GM21717 (cell line): ENCODE results near the gene TTC21A.
A peak's percentile ranks its signal among the peaks of the same experiment; 100 is the strongest.

ENCODE experiments used
- ATAC-seq: cut with Tn5 transposase; IDR thresholded peaks from one replicate; pipeline ENCODE4 v1.9.1; 2021; ENCODE audit warnings: mild to moderate bottlenecking, moderate library complexity; ENCODE audit not compliant: unreplicated experiment

Gene TTC21A

DNA sequence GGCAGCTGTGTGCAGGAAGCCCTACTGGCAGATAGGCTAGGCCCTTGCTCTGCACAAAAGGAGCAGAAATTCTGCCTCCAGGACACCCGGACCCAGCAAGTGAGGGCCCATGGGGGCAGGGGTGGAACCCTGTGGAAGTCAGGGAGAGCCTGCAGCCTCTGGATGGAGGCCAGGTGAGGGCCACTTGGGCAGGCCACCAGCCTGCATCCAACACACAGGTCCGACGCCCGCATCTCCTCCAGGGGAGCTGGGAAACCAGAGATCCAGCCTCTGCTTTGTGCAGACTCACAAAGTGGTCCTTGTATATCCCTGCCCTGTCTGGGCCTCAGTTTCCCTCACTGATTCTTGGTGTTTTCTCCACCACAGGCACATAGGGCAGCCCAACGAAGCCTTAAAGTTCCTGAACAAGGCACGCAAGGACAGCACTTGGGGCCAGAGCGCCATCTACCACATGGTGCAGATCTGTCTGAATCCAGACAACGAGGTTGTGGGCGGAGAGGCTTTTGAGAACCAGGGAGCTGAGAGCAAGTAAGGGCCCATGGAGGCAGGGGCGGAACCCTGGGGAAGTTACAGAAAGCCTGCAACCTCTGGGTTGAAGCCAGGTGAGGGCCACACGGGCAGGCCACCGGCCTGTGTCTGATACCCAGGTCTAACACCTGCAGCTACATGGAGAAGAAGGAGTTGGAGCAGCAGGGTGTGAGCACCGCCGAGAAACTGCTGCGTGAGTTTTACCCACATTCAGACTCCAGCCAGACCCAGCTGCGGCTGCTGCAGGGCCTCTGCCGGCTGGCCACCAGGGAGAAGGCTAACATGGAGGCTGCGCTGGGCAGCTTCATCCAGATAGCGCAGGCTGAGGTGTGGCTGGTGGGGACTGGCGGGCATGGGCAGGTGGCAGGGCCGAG, 29.3 kb downstream of the TTC21A start:
- ATAC-seq: no peak

DNA sequence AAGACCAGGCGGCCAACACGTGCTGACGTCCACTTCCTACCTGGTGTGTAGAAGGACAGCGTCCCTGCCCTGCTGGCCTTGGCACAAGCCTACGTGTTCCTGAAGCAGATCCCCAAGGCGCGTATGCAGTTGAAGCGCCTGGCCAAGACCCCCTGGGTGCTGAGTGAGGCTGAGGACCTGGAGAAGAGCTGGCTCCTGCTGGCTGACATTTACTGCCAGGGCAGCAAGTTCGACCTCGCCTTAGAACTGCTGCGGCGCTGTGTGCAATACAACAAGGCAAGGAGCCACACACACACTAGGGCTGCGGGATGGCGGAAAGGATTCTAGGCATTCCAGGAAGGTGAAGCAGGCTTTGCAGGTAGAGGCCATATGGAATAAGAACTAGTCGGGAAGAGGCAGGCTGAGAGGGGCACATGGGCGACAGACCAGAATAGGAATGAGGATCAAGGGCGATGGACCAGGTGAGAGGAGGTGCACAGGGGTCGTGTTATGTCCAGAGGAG, 30.0 kb downstream of the TTC21A start:
- ATAC-seq: no peak

DNA sequence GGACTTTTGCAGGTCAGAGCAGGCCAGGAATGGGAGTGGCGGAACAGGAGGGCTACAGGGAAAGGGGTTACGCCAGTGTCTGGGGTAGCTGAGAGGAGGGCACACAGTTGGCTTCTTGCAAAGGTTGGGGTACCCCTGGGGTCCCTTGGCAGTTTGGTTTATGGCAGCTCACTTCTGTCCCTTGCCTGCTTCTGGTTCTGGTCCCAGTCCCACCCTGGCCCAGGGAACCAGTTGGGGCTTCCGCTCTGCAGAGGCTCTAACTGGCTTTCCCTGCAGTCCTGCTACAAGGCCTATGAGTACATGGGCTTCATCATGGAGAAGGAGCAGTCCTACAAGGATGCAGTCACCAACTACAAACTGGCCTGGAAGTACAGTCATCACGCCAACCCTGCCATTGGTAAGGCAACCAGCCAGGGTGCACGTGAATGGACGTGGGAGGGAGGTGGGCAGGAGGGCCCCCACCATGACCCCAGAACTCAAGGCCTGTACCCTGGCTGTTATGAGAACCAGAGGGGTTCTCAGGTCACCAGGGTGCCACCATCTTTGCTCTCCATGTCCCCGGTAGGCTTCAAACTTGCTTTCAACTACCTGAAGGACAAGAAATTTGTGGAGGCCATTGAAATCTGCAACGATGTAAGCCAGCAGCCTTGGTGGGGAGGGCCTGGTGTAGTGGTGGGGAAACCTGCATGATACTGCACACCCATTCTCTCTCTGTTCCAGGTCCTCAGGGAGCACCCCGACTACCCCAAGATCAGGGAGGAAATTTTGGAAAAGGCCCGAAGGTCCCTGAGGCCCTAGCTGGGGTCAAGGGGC, 30.7 kb downstream of the TTC21A start:
- no peak for ATAC-seq

DNA sequence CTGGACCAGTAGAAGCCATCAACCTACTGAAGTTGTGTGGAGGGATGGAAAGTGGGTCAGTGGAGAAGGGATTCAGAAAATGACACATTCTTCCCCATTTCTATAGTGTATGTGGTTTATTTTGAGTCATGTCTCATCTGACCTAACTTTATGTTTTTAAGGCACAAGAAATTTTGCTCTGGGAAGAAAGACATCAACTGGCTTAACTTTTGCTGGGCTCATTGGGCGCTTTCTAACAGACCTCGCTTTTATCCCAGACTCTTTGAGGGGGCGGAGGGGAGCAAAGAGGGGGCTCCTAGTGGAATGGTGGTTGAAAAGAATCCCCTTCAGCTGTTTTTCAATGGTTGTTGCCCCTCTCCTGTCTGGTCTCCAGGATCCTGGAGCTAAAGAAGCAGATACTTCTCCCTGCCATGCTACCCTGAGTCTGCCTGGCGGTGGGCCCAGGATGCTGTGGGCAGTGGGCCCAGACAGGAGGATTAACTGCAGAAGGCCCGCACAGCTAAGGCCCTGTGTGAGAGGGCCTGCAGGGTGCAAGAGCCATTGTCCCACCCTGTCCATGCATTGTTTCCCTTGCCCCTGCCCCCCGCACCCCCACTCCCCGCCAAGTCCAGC, 31.4 kb downstream of the TTC21A start:
- ATAC-seq: no peak

DNA sequence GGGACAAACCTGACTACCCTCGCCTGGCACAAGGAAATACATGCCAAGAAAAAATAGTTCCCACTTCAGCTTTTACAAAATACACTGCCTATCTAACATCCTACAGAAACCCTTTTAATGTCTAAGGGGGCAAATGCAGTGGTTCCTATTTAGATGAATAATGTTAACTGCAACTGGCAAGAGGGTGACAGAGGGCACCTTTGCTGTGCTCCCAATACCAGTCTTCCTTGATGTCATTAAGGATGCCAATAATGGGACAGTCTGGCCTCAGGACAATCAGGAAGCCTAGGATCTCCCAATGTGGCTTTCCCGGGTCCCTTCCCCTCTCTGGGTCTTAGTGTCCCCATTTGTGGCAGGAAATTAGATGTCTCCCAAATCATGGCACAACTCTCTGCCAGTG, 32.0 kb downstream of the TTC21A start:
- no peak for ATAC-seq

DNA sequence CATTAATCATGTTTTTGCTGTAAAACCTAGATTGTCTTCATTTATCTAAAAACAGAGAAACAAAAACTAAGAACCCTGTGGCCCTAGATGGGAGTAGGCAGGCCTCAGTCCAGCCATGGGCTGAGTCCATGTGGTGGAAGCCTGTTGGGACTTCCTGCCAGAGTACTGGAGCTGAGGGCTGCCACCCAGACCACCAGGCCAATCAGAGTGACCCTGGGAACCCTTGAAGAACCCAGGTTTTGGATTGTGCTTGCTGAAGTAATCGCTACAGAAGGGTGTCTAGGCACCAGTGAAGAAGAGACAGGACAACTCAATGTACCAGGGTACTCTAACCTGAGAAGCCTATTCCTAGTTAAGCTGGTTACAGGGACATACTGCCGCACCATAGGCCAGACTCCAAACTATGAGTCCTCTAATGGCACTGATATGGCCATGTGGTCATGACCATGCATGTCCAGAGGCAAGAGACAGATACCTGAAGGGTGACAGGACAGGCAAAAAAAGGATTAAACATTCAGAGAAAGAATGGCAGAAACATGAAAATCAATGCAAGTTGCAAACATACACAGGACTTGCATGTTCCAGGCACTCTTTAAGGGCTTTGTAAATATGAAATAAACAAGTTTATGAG, 33.0 kb downstream of the TTC21A start:
- no peak for ATAC-seq

DNA sequence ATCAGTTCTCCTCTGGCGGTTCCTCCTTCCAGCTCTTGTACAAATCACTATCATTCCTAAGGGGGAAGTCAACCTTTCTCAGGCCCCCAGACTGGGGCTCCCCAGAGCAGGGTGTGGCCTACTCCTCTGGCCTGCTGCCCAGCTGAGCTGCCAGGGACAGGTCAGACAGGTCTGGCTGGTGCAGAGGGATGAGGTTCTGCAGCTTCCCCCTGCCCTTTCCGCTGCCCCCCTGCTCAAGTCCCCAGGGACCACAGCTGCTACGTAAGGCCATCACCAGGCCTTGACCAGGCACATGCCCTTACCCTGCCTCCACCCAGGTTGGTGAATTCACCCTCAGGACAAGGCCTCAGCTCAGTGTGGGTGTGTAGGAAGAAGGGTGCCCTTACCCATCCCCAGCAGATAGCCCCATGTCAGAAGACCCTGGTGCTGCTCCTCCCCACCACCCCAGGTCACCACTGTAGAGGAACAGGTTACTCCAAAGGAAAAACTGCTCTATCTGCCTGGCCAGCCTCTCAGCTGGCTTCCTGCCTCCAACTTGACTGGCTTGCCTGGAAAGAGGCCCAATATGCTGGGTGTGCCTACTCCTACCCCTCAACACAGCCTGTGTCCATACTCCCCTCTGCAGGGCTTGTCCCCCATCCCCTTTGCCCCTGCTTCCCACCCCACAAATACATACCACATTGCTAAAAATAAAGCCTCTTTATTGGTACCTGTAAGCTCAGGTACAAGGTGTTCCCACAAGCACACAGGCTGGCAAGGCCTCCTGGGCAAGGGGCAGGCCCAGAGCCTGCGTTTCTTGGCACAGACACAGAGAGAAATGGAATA, 33.9 kb downstream of the TTC21A start:
- no peak for ATAC-seq

DNA sequence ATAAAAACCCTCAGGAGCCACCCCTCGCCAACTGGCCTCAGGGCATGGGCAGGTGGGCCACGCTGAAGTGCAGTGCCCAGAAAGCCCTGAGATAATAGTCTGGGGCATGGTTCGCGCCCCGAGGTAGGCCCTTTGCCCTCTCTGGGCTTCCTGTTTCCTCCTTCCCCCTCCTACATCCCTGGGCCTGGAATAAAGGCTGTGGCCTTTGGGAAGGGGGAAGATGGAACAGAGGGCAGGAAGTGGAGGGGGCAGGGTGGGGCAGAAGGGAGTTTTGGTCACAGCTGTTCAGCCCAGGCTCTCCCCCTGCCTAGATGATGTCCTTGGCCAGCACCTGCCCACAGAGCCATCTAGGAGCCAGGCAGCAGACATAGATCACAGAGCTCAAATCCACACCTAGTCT, 34.6 kb downstream of the TTC21A start:
- no peak for ATAC-seq

DNA sequence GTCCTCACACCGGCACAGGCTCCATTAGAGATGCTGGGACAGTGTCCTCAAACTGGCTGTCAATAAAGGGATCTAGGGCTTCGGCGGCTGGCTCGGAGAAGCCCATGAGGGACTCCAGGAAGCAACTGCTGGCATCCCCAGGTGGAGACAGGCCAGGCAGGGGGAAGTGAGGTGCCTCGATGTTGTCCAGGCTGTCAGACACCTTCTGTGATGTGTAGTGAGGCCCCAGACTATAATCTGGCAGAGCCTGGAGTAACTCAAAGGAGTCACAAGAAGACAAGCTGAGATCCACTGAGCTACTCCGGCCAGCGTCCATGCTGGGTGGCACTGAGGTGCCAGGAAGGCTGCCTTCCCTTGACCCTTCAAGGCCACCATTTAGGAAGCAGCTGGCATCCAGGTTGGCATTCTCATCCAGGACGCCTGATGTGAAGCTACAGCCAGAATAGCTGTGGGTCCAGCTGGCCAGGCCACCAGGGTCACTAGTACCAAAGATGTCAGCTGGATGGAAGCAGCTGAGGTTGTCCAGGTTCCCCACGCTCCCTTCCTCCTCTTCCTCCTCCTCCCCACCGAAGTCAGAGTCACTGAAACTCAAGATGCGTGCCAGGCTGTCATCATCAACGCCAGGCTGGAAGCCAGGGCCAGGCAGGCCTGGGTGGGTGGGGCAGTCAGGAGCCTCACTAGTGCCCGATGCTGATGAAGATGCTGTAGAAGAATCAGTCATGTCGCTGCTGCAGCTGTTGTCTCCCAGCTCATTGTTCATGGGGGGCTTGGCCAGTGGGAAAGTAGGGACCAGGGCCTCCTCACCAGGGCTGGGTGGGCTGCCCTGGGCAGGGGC, 35.8 kb downstream of the TTC21A start:
- no peak for ATAC-seq

DNA sequence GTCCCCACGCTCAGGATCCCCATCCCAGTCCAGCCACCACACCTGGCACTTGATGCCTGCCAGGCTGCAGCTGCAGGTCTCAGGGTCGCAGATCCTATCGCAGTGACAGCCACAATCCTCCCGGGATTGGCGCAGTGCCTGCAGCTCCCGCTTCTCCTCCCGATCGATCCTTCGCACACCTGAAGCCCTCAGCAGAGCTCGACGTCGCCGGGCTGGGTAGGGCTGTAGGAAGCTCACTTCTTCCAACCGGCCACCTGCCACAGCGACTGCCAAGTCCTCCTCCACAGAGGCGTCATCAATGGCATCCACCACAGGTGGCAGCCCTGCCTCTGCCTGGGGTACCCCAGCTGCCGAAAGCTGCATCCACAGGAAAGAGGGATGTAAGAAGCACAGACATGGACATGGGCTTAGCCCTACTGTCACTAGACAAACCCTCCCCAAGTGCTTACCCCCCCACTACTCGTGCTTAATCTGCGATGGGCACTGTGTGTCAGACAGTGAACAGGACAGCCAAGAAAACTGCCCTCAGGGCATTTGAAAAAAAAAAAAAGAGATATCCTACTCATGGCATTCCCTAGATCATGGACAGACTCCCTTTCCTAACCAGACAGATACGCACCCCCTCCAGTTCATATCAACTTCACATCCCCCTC, 36.7 kb downstream of the TTC21A start:
- ATAC-seq: no peak

DNA sequence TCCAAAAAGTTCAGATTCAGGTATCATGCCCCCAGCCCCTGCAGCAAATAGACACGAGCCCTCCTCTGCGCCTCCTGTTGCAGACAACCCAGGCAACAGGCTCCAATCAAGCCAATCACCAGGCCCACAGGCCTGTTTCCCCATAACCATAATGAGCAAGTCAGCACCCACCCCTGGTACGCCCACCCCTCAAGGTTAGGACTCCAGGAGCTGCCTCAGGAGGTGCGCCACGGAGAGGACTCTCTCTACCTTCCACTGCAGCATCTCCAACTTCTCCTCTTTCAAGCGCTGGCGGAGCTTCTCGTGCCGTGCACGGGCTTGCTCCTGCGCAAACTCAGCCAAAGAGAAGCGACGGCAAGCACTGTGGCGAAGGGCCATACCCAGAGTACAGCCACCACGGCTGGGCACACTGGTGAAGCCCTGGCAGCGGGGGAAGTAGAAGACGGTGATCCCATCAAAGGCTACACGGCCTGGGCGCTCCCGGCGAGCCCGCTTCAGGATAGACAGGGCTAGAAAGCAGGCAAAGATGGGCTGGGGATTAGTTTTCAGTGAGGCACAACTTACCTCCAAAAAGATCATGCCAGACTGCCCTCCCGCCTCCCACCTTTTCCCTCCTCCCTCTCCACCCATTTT, 37.4 kb downstream of the TTC21A start:
- ATAC-seq: no peak

DNA sequence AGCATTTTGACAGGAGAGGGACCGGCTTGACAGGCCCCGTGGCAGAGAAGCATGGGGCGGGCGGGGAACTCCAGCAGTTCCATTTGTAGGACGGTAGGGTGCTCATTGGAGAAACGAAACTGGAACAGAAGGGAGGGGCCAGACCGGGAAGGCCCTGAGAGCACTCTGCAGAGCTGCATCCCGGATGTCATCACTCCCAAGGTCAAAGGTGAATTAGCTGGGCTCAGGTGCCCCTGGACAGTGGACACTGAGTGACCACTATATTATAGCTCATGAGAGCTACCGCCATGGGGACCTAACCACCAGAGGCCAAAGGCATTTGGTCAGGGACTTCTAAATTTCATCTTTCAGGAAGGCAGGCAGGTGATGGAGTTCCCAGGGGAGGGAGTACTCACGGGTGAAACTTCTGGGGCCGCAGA, 38.6 kb downstream of the TTC21A start:
- ATAC-seq: no peak

DNA sequence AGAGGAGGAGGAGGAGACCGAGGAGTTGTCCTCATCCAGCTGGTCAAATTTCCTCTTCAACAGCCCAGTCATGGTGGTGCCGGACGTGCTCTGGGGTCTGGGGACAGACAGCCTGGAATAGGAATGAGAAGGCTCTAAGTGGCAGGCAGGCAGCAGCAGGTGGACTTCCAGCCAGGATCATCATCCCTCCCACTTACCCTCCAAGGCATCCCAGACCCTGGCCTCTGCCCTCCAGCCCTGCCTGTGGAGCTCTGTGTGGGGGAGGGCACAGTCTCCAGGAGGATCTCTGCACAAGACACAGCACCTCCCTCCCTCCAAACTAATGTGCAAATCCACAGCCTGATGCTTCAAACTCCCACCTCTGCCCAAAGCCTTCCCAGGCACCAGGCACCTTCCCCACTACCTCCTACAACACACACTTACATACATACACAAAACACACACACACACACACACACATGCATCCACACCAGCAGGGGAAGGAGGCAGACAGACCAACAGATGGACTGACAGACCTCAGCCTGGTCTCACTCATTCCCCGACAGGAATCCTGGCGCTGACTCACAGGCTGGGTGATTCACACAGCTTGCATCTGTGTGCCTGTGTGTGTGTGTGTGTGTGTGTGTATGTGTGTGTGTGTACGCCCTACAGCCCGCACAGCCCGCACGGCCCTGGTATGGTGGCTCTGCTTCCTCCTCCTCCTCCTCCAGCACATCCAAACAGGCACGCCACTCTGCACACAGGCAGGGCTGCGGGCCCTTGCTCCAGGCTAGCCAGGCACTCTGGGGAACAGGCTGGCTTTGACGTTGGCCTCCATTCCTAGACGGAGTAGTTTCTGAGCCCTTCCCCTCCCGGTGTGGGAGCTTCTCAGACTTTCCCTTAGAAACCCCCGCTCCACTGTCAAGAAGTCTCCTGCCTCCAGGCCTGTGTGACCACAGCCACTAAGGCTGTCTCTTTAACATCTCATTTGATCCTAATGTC, 39.4 kb downstream of the TTC21A start:
- peak; percentile 26 for ATAC-seq

DNA sequence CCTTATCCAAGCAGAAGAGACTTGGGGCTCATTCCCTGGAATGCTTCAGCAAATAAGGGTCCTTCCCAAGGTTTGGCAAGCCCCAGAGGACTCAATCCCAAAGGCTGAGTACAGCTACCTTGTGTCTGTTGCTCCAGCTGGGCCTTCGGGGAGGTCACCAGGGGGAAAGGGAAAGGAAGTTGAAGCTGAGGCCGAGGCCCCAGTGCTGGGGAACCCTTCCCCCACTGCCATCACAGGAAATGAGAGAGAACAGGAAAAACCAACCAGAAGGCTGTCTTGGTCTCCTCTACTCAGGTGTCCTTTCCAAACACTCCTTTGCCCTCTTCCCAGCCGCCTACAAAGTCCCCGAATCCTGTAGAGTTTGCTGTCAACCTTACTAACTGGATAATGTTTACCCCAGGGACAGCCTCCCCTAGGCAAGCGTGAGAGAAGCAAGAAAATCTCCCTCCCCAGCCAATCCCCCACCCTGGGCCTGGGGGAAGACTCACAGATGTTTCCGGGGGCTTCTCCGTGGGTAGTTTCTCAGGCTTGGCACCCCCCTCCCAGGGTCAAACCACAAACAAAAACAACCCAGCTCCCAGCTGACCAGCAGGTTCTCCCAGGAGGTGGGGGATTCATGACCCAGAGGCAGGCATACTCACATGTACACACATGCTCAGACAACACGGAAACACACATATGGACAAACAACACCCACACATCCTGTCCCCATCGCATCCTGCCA, 40.4 kb downstream of the TTC21A start:
- ATAC-seq: peak; percentile 30

DNA sequence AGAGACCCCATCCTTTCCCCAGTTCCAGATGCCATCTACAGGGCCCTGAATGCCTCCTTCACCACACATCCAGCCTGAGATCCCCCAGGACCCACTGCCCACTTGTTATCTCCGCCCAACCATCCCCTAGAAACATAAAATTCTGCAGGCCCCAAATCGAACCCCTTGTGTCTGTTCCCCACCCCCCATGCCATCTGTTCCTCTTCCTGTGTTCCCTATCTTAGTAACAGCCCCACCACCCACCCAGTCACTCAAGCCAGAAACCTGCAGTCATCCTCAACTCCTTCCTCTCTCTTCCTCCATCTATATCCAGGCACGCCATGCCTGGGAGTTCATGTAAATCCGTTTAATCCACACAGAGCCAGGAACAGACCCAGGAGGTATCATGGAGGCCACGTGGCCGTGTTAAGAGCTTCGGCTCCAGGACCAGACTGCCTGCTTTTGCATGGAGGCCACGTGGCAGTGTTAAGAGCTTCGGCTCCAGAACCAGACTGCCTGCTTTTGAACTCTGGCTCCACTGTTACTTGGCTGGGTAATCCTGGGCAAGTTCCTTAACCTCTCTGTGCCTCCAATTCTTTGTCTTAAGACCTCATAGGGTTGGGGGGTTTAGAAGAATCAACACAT, 41.1 kb downstream of the TTC21A start:
- ATAC-seq: no peak

DNA sequence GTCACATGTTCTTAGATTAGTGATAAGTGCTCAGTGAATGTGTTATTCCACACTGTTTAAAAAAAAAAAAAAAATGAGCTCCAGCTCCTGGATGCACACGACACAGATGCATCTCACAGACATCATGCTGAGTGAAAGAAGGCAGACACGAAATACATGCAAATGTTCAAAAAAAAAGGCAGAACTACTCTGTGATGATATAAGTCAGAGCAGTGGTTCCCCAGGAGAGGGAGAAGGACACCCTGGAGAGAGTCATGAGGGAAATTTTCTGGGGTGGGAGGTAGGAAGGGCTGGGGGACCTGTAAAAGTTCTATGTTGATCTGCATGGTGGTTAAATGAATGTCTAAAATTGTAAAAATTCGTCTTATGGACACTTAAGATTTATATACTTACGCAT, 41.6 kb downstream of the TTC21A start:
- ATAC-seq: no peak
